ENCODE measurements around the gene PPP1R1A. TPM values are rescaled to one million over a fixed set of nuclear protein-coding genes. Genes with fewer than 3 reads are reported as not detected.
A peak's percentile ranks its signal among the peaks of the same experiment; 100 is the strongest.

PPP1R1A gene
- total and polyA plus RNA-seq, 9 of the 15 experiments (the other 6 are each of a cell fraction or from before 2014, with no cell fraction given) = not detected

GRCh38 chr12:54579696-54580333 is 8.6 kb downstream of the PPP1R1A start (continued):
- no peak for TF ChIP-seq PHF8 (IDR thresholded peaks at IDR 0.05; ENCODE audit: borderline replicate concordance, low read length)
- TF ChIP-seq SPI1 (IDR thresholded peaks at IDR 0.05; ENCODE audit: borderline replicate concordance, low read depth, low read length) = peak; percentile 85
- TF ChIP-seq CBX1 (IDR thresholded peaks at IDR 0.05; ENCODE audit: low read depth) = no peak
- no peak for TF ChIP-seq BCLAF1 (IDR thresholded peaks at IDR 0.05; ENCODE audit: borderline replicate concordance in 1 of 2, control insufficient read depth in 1 of 2, low read depth in 2 of 2, low read length in 1 of 2)
- peak; percentile 50; the same call in 1 of the 2 replicates for TF ChIP-seq RB1 (IDR thresholded peaks at IDR 0.05; ENCODE audit: low read depth)
- no peak for TF ChIP-seq RHOXF2B (CRISPR knock-in tag; conservative IDR thresholded peaks at IDR 0.05)
- no peak for TF ChIP-seq ZNF740 (CRISPR knock-in tag; IDR thresholded peaks at IDR 0.05)
- no peak for TF ChIP-seq ZNF740 (tag; IDR thresholded peaks at IDR 0.05)
- no peak for TF ChIP-seq ZNF3 (CRISPR knock-in tag; IDR thresholded peaks at IDR 0.05)
- no peak for TF ChIP-seq RBM39 (optimal IDR thresholded peaks at IDR 0.05; ENCODE audit: low read depth, low read length)
- TF ChIP-seq, protein P1, sequence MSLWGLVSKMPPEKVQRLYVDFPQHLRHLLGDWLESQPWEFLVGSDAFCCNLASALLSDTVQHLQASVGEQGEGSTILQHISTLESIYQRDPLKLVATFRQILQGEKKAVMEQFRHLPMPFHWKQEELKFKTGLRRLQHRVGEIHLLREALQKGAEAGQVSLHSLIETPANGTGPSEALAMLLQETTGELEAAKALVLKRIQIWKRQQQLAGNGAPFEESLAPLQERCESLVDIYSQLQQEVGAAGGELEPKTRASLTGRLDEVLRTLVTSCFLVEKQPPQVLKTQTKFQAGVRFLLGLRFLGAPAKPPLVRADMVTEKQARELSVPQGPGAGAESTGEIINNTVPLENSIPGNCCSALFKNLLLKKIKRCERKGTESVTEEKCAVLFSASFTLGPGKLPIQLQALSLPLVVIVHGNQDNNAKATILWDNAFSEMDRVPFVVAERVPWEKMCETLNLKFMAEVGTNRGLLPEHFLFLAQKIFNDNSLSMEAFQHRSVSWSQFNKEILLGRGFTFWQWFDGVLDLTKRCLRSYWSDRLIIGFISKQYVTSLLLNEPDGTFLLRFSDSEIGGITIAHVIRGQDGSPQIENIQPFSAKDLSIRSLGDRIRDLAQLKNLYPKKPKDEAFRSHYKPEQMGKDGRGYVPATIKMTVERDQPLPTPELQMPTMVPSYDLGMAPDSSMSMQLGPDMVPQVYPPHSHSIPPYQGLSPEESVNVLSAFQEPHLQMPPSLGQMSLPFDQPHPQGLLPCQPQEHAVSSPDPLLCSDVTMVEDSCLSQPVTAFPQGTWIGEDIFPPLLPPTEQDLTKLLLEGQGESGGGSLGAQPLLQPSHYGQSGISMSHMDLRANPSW (CRISPR knock-in tag; IDR thresholded peaks at IDR 0.05) = no peak
- TF ChIP-seq TCF7 (IDR thresholded peaks at IDR 0.05; ENCODE audit: borderline replicate concordance) = no peak
- TF ChIP-seq ZFX (CRISPR knock-in tag; IDR thresholded peaks at IDR 0.05) = 0 out of 2 replicates have a peak, but pooled peaks have one; percentile 17
- peak; percentile 72 for TF ChIP-seq SMC3 (conservative IDR thresholded peaks at IDR 0.05; ENCODE audit: insufficient read depth, low read depth, low read length)
- TF ChIP-seq XRCC5 (IDR thresholded peaks at IDR 0.05; ENCODE audit: low read depth, low read length) = peak; percentile 67; the same call in 1 of the 2 replicates
- peak; percentile 58 for TF ChIP-seq DACH1 (IDR thresholded peaks at IDR 0.05; ENCODE audit: partially characterized antibody)
- TF ChIP-seq BHLHE40 (IDR thresholded peaks at IDR 0.05; ENCODE audit: low read length) = 0 out of 2 replicates have a peak, but pooled peaks have one; percentile 14
- TF ChIP-seq TFAP4 (CRISPR knock-in tag; IDR thresholded peaks at IDR 0.05; ENCODE audit: borderline replicate concordance) = peak; percentile 97
- TF ChIP-seq, protein P2, sequence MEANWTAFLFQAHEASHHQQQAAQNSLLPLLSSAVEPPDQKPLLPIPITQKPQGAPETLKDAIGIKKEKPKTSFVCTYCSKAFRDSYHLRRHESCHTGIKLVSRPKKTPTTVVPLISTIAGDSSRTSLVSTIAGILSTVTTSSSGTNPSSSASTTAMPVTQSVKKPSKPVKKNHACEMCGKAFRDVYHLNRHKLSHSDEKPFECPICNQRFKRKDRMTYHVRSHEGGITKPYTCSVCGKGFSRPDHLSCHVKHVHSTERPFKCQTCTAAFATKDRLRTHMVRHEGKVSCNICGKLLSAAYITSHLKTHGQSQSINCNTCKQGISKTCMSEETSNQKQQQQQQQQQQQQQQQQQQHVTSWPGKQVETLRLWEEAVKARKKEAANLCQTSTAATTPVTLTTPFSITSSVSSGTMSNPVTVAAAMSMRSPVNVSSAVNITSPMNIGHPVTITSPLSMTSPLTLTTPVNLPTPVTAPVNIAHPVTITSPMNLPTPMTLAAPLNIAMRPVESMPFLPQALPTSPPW (CRISPR knock-in tag; IDR thresholded peaks at IDR 0.05) = no peak
